K562 (cell line): ENCODE measurements around the gene CCDC175. TPM values are rescaled to one million over a fixed set of nuclear protein-coding genes. Genes with fewer than 3 reads are reported as not detected.

Source experiments
- CBX3 ChIP-seq, 2 experiments: IDR thresholded peaks; 1 replicate in 1 of 2; 2 replicates in 1 of 2; pipeline ENCODE4 v1.6.1; 2012; ENCODE audit warnings: inconsistent platforms in 2 of 2, low read length in 2 of 2, borderline replicate concordance in 1 of 2, control low read depth in 1 of 2
- ELF2 ChIP-seq: fragments of 250-450 bp; sonication (Bioruptor Pico); IDR thresholded peaks from 2 replicates; pipeline ENCODE4 v1.5.0; 2021; ENCODE audit warnings: mild to moderate bottlenecking
- ETV5 ChIP-seq: sonication (generic); formaldehyde crosslinking; IDR thresholded peaks from 2 replicates; pipeline ENCODE4 v1.4.0; 2020; ENCODE audit warnings: low read depth, mild to moderate bottlenecking, missing genetic modification reagents
- HDAC1 ChIP-seq, 2 experiments: fragments of 450-650 bp; IDR thresholded peaks; 2 replicates each; pipeline ENCODE4 v1.6.1; 2016 to 2017; ENCODE audit warnings: inconsistent platforms in 1 of 2, mild to moderate bottlenecking in 1 of 2, moderate library complexity in 1 of 2
- HDAC6 ChIP-seq: IDR thresholded peaks from 2 replicates; pipeline ENCODE4 v1.6.1; 2012; ENCODE audit warnings: low read depth, mild to moderate bottlenecking, control low read depth, inconsistent platforms, low read length, moderate library complexity
- MYBL2 ChIP-seq, 2 experiments: fragments of 450-650 bp in 1 of 2; sonication (generic) in 1 of 2; formaldehyde crosslinking in 1 of 2; IDR thresholded peaks; 2 replicates each; pipeline versions ENCODE4 v1.6.1 to v1.8.1; 2017 to 2022; ENCODE audit warnings: borderline replicate concordance in 1 of 2, inconsistent platforms in 1 of 2, low read depth in 1 of 2, mild to moderate bottlenecking in 1 of 2, missing genetic modification reagents in 1 of 2, moderate library complexity in 1 of 2
- POLR2AphosphoS2 ChIP-seq: IDR thresholded peaks from 2 replicates; pipeline ENCODE4 v1.6.1; 2012; ENCODE audit warnings: low read length, improper control_type of control experiment
- TARDBP ChIP-seq: fragments of 450-650 bp; IDR thresholded peaks from 2 replicates; pipeline ENCODE4 v1.6.1; 2016
- TBP ChIP-seq: optimal IDR thresholded peaks from 2 replicates; pipeline ENCODE3; 2011; ENCODE audit warnings: low read depth, low read length, improper control_type of control experiment
- TOE1 ChIP-seq, 2 experiments: fragments of 450-650 bp in 1 of 2; sonication (generic) in 1 of 2; formaldehyde crosslinking in 1 of 2; IDR thresholded peaks; 2 replicates each; pipeline versions ENCODE4 v1.7.1 to v1.8.0; 2016 to 2022; ENCODE audit warnings: borderline replicate concordance in 2 of 2, mild to moderate bottlenecking in 2 of 2, antibody characterized with exemption in 1 of 2, inconsistent platforms in 1 of 2, low read depth in 1 of 2, missing genetic modification reagents in 1 of 2, moderate library complexity in 1 of 2
- TRIM28 ChIP-seq: fragments of 450-650 bp; IDR thresholded peaks from 2 replicates; pipeline ENCODE4 v1.6.1; 2017
- ZFPM2 ChIP-seq: fragments of 250-450 bp; sonication (Bioruptor Pico); IDR thresholded peaks from 2 replicates; pipeline ENCODE4 v1.5.1; 2022; ENCODE audit warnings: mild to moderate bottlenecking
- polyA plus RNA-seq, 8 experiments: library from polyadenylated mRNA; depleted of rRNA in 4 of 8; stranded (reverse) in 5 of 8; unstranded in 3 of 8; fragments of >200 nt; fragmentation: Nextera tagmentation in 2 of 8; fragmentation: Illumina TruSeq in 1 of 8; extraction: Ambion mirVana in 2 of 8; extraction: Trizol in 1 of 8; gene quantifications; 2 replicates each; pipeline versions ENCODE4 v1.2.1 to v1.2.3, GENCODE V29; 2011 to 2014; ENCODE audit warnings: inconsistent platforms in 1 of 8, missing spikeins in 1 of 8
- total RNA-seq, 7 experiments: library from RNA; depleted of rRNA in 6 of 7; stranded (reverse); fragments of >200 nt in 6 of 7; fragmentation: Illumina TruSeq in 2 of 7; extraction: Trizol in 2 of 7; gene quantifications; 2 replicates each; pipeline versions ENCODE4 v1.2.1 to v1.2.3, GENCODE V29; 2011 to 2021; ENCODE audit warnings: low replicate concordance in 1 of 7
- TF ChIP-seq, protein P1 (sequence below): sonication (generic); formaldehyde crosslinking; IDR thresholded peaks from 2 replicates; pipeline ENCODE4 v1.8.0; 2022; ENCODE audit warnings: mild to moderate bottlenecking, low read depth, missing genetic modification reagents
- TF ChIP-seq, protein P2 (sequence below), 3 experiments: IDR thresholded peaks in 2 of 3; conservative IDR thresholded peaks in 1 of 3; 2 replicates each; pipeline ENCODE4 v1.5.1; 2011 to 2012; ENCODE audit warnings: low read length in 3 of 3, mild to moderate bottlenecking in 3 of 3, control low read depth in 2 of 3, improper control_type of control experiment in 1 of 3, inconsistent platforms in 1 of 3, low read depth in 1 of 3, mixed read lengths in 1 of 3, moderate library complexity in 1 of 3; ENCODE audit not compliant: insufficient read depth in 2 of 3

The CCDC175 gene
- total and polyA plus RNA-seq, 9 of the 15 experiments (the other 6 are each of a cell fraction or from before 2014, with no cell fraction given) = not detected

DNA sequence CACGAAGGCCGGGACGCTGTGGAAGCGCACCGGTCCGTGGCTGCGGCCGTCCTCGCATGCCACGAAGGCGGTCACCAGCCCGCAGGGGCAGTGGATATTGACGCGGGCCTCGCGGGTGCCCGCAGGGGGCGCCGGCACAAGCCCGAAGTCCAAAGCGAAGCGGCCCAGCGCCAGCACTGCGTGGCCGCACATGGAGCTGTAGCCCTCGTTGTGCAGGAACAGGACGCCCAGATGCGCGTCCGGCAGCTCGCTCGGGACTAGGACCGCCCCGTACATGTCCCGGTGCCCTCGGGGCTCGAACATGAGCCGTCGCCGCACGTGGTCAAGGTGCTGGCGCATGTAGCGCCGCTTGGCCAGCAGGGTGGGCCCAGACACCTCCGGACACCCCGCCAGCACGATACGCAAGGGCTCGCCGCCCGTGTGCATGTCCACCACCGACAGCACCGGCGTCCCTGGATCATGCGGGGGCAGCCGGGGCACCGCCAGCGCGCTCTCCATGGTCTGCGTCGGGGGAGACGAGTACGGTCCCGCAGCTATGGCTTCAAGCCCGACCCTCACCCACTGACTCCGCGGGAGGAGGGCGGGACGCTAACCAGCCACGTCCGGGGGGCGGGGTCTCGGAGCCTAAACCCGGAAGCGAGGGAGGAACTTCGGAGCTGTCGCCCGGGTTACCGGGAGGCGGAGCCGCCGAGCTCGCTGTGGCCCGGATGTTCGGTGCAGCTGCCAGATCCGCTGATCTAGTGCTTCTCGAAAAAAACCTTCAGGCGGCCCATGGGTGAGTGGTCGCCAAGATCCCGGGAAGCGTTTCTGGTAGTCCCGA is 92.6 kb downstream of the CCDC175 start, which contains the start of the genes JKAMP and L3HYPDH (continued):
- TF ChIP-seq CBX3 (IDR thresholded peaks at IDR 0.05; ENCODE audit: borderline replicate concordance in 1 of 2, low read length in 2 of 2) (peak in 1 of 2 experiments; percentile 65; a peak in 1 of 3 replicates), TBP (peak; percentile 60), POLR2AphosphoS2 (no peak), TARDBP (0 out of 2 replicates have a peak, but pooled peaks have one; percentile 46), HDAC1 (IDR thresholded peaks at IDR 0.05) (peak in 1 of 2 experiments; percentile 82; a peak in 2 of 4 replicates), TOE1 (IDR thresholded peaks at IDR 0.05; ENCODE audit: borderline replicate concordance) (peak; percentile 65; the same call in 1 of the 2 replicates), TOE1 (CRISPR knock-in tag; IDR thresholded peaks at IDR 0.05; ENCODE audit: borderline replicate concordance, low read depth) (0 out of 2 replicates have a peak, but pooled peaks have one; percentile 17), ELF2 (CRISPR knock-in tag) (peak; percentile 83), ZFPM2 (CRISPR knock-in tag) (no peak), TRIM28 (peak; percentile 23; the same call in 1 of the 2 replicates), HDAC6 (no peak), MYBL2 (IDR thresholded peaks at IDR 0.05; ENCODE audit: low read depth) (no peak), MYBL2 (CRISPR knock-in tag; IDR thresholded peaks at IDR 0.05; ENCODE audit: borderline replicate concordance) (no peak), ETV5 (CRISPR knock-in tag) (peak; percentile 79)
- TF ChIP-seq, protein P1, sequence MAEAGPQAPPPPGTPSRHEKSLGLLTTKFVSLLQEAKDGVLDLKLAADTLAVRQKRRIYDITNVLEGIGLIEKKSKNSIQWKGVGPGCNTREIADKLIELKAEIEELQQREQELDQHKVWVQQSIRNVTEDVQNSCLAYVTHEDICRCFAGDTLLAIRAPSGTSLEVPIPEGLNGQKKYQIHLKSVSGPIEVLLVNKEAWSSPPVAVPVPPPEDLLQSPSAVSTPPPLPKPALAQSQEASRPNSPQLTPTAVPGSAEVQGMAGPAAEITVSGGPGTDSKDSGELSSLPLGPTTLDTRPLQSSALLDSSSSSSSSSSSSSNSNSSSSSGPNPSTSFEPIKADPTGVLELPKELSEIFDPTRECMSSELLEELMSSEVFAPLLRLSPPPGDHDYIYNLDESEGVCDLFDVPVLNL (CRISPR knock-in tag) = 0 out of 2 replicates have a peak, but pooled peaks have one; percentile 33
- TF ChIP-seq, protein P2, sequence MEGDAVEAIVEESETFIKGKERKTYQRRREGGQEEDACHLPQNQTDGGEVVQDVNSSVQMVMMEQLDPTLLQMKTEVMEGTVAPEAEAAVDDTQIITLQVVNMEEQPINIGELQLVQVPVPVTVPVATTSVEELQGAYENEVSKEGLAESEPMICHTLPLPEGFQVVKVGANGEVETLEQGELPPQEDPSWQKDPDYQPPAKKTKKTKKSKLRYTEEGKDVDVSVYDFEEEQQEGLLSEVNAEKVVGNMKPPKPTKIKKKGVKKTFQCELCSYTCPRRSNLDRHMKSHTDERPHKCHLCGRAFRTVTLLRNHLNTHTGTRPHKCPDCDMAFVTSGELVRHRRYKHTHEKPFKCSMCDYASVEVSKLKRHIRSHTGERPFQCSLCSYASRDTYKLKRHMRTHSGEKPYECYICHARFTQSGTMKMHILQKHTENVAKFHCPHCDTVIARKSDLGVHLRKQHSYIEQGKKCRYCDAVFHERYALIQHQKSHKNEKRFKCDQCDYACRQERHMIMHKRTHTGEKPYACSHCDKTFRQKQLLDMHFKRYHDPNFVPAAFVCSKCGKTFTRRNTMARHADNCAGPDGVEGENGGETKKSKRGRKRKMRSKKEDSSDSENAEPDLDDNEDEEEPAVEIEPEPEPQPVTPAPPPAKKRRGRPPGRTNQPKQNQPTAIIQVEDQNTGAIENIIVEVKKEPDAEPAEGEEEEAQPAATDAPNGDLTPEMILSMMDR (IDR thresholded peaks at IDR 0.05 in 2 of 3, conservative IDR thresholded peaks at IDR 0.05 in 1 of 3; ENCODE audit: insufficient read depth in 2 of 3, low read depth in 1 of 3, low read length in 3 of 3) = peak; percentile 51 to 69 (median 54)
